K562 (cell line): ENCODE measurements around the gene B3GNT9. TPM values are rescaled to one million over a fixed set of nuclear protein-coding genes. Genes with fewer than 3 reads are reported as not detected.

ENCODE experiments used
- ATF6 ChIP-seq: sonication (generic); formaldehyde crosslinking; IDR thresholded peaks from 2 replicates; pipeline ENCODE4 v1.4.0; 2020; ENCODE audit warnings: mild to moderate bottlenecking, missing genetic modification reagents
- CREBBP ChIP-seq: IDR thresholded peaks from one replicate; pipeline ENCODE4 v1.6.1; 2012; ENCODE audit warnings: low read depth, mild to moderate bottlenecking, control low read depth, inconsistent platforms, low read length
- DDX20 ChIP-seq: fragments of 450-650 bp; IDR thresholded peaks from 2 replicates; pipeline ENCODE4 v1.6.1; 2016; ENCODE audit warnings: missing genetic modification characterization, low read depth, mild to moderate bottlenecking, missing compliant biosample characterization, moderate library complexity
- E2F8 ChIP-seq: fragments of 450-650 bp; IDR thresholded peaks from 2 replicates; pipeline ENCODE4 v1.7.1; 2018; ENCODE audit warnings: mild to moderate bottlenecking, low read depth; ENCODE audit not compliant: partially characterized antibody
- HDAC8 ChIP-seq: fragments of 450-650 bp; IDR thresholded peaks from 2 replicates; pipeline ENCODE4 v1.6.1; 2016; ENCODE audit warnings: mild to moderate bottlenecking, missing genetic modification characterization, moderate library complexity, missing compliant biosample characterization
- HMG20A ChIP-seq: fragments of 450-650 bp; formaldehyde crosslinking; conservative IDR thresholded peaks from 2 replicates; pipeline ENCODE4 v1.4.0; 2020; ENCODE audit warnings: mild to moderate bottlenecking, mixed read lengths
- HMGXB4 ChIP-seq: sonication (generic); formaldehyde crosslinking; IDR thresholded peaks from 2 replicates; pipeline ENCODE4 v1.8.1; 2023; ENCODE audit warnings: mild to moderate bottlenecking, missing genetic modification reagents
- NR2C1 ChIP-seq, 2 experiments: fragments of 450-650 bp; IDR thresholded peaks; 2 replicates each; pipeline ENCODE4 v1.6.1; 2017; ENCODE audit warnings: mild to moderate bottlenecking in 2 of 2, antibody characterized with exemption in 1 of 2, inconsistent platforms in 1 of 2, missing compliant biosample characterization in 1 of 2, missing genetic modification characterization in 1 of 2
- RBM22 ChIP-seq: fragments of 200-400 bp; formaldehyde crosslinking; IDR thresholded peaks from 2 replicates; pipeline ENCODE4 v1.6.1; 2018; ENCODE audit warnings: low read length, low read depth; ENCODE audit not compliant: poor library complexity, severe bottlenecking
- TAF7 ChIP-seq: fragments of 450-650 bp; IDR thresholded peaks from 2 replicates; pipeline ENCODE4 v1.6.1; 2016; ENCODE audit warnings: missing genetic modification characterization, missing compliant biosample characterization
- U2AF2 ChIP-seq: fragments of 200-400 bp; formaldehyde crosslinking; optimal IDR thresholded peaks from 2 replicates; pipeline ENCODE3; 2017; ENCODE audit warnings: low read depth, mild to moderate bottlenecking, low read length
- ZBTB11 ChIP-seq, 3 experiments: fragments of 200-800 bp in 1 of 3; fragments of 250-450 bp in 1 of 3; fragments of 450-650 bp in 1 of 3; sonication (Bioruptor Pico) in 1 of 3; sonication (Bioruptor generic) in 1 of 3; formaldehyde crosslinking in 1 of 3; IDR thresholded peaks; 2 replicates each; pipeline versions ENCODE4 v1.6.1 to v1.8.0; 2016 to 2022; ENCODE audit warnings: mild to moderate bottlenecking in 2 of 3, missing genetic modification characterization in 2 of 3, missing compliant biosample characterization in 1 of 3, moderate library complexity in 1 of 3
- ZNF512 ChIP-seq: IDR thresholded peaks from 2 replicates; pipeline ENCODE4 v1.6.1; 2016; ENCODE audit warnings: missing genetic modification characterization, missing compliant biosample characterization
- polyA plus RNA-seq, 8 experiments: library from polyadenylated mRNA; depleted of rRNA in 4 of 8; stranded (reverse) in 5 of 8; unstranded in 3 of 8; fragments of >200 nt; fragmentation: Nextera tagmentation in 2 of 8; fragmentation: Illumina TruSeq in 1 of 8; extraction: Ambion mirVana in 2 of 8; extraction: Trizol in 1 of 8; gene quantifications; 2 replicates each; pipeline versions ENCODE4 v1.2.1 to v1.2.3, GENCODE V29; 2011 to 2014; ENCODE audit warnings: inconsistent platforms in 1 of 8, missing spikeins in 1 of 8
- total RNA-seq, 7 experiments: library from RNA; depleted of rRNA in 6 of 7; stranded (reverse); fragments of >200 nt in 6 of 7; fragmentation: Illumina TruSeq in 2 of 7; extraction: Trizol in 2 of 7; gene quantifications; 2 replicates each; pipeline versions ENCODE4 v1.2.1 to v1.2.3, GENCODE V29; 2011 to 2021; ENCODE audit warnings: low replicate concordance in 1 of 7

The B3GNT9 gene
- total and polyA plus RNA-seq, 9 of the 15 experiments (the other 6 are each of a cell fraction or from before 2014, with no cell fraction given) = 0.01 to 1.8 (median 1.1) TPM; not detected in 1

GRCh38 chr16:67170168-67170948, 19.6 kb upstream of the B3GNT9 start, which contains the start of gene NOL3 (continued):
- TF ChIP-seq ZNF512 = no peak
- TF ChIP-seq ATF6 (CRISPR knock-in tag) = no peak
- TF ChIP-seq RBM22 = no peak
- no peak for TF ChIP-seq HMG20A (CRISPR knock-in tag)
- no peak for TF ChIP-seq HDAC8
- TF ChIP-seq TAF7 (tag) = no peak
- TF ChIP-seq ZBTB11 (CRISPR knock-in tag; IDR thresholded peaks at IDR 0.05) = no peak
- TF ChIP-seq NR2C1 (IDR thresholded peaks at IDR 0.05) = no peak
- no peak for TF ChIP-seq NR2C1 (tag; IDR thresholded peaks at IDR 0.05)
- no peak for TF ChIP-seq CREBBP
- TF ChIP-seq E2F8 = no peak
- no peak for TF ChIP-seq DDX20 (tag)
- no peak for TF ChIP-seq HMGXB4 (CRISPR knock-in tag)
- no peak for TF ChIP-seq U2AF2
